ENCODE data around the gene CNNM3.

GRCh38 chr2:96830044-96830562 is 14.0 kb downstream of the CNNM3 start:
- TF ChIP-seq CTCF (IDR thresholded peaks at IDR 0.05) = no peak
- no peak for TF ChIP-seq POLR2A (IDR thresholded peaks at IDR 0.05)
